Stimulated activated CD8-positive, alpha-beta memory T cell treated with anti-CD3 and anti-CD28 coated beads, Interleukin-15, amount 100 ng/mL, for 4 hours (primary cell): ENCODE data around the gene ZNF322.

Source experiments
- DNase-seq, 2 donors: peaks; one replicate each; pipeline ENCODE4 v3.0.0-alpha.2; 2020; ENCODE audit warnings: low read depth in 2 of 2

The ZNF322 gene

GRCh38 chr6:26588965-26589364 lies 70.6 kb downstream of the ZNF322 start:
- no peak for DNase-seq
